Hematopoietic multipotent progenitor cell treated with erythropoietin and hydrocortisone succinate and interleukin-3 and kit ligand, for 15 days (in vitro differentiated cells): ENCODE data around the gene KCNJ14.

Experiments used
- DNase-seq: peaks from one replicate; pipeline ENCODE4 v3.0.0-alpha.2; 2015; ENCODE audit warnings: low spot score

KCNJ14 gene

DNA sequence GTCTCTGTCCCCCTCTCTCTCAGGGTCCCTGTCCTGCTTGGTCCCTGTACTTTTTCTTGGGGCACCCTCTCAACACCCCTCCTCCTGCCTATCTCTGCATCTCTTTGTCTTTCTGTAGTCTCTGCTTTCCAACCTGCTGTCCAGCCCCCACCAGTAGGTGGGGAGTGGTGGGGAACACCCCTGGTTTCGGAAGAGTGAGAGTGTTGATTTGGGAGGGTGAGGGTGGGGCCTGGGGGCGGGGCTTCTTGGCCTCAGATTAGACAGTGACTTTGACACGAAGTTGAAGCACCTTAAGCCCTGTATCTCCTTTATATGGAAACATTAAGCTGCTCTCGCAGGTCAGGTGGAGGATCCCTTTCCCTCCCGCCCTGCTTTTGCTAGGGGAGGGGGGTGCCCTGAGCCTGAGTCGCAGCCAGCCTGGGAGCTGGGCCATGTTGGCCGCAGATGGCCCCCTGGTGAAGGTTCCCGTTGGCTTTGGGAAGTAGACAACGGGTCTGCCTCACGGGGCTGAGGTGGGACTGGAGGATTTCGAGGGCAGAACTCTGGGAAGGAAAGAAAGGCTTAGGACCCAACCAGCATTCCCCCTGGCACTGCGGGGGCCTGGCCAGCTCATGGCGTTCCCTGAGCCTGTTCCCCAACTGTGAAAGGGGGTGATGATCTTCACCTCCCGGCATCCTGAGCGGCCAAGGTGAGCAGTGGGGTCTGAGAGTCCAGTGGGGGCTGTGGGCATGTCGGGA, at the start of gene KCNJ14:
Gene KCNJ14 (plus strand): TSS at position 404 of the 737 bp plus-strand sequence. CDS start 6,151 bp downstream, outside the sequence.
- peak; percentile 42 for DNase-seq

DNA sequence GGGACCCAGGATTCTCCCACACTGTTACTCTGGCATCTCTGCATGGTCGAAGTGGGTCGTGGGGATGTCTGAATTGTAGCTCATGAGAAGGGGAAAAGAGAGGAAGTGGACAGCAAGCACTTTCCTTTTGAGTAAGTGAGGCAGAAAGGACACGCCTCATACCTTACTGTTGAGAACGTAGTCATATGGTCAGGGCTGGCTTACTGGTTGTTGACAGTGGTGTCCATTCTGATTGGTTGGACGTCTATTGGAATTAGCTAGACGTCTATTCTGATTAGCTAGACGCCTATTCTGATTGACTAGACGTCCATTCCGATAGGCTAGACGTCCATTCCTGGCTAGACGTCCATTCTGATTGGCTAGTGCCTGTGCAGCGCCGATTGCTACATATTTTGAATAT, 49.5 kb upstream of the KCNJ14 start:
- no peak for DNase-seq

DNA sequence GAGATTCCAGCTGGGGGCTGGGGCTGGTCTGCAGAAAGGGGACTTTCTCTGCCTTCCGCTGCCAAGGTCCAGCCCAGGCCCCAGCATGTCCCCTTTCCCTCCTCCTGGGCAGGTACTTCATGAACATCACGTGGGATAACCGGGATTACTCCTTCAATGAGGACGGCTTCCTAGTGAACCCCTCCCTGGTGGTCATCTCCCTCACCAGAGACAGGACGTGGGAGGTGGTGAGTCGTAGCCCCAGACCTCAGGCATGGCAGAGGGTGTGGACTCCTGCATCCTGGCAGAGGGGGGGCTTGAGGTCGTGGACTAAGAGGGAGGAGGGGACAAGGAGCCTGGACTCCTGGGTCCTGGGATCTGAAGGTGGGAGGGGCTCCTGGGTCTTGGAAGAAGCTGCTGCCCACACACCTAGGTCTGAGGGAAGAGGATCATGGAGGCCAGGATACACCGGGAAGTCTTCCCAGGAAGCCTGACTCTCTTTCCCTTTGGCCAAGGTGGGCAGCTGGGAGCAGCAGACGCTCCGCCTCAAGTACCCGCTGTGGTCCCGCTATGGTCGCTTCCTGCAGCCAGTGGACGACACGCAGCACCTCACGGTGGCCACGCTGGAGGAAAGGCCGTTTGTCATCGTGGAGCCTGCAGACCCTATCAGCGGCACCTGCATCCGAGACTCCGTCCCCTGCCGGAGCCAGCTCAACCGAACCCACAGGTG, 41.3 kb upstream of the KCNJ14 start:
- DNase-seq, result no peak

DNA sequence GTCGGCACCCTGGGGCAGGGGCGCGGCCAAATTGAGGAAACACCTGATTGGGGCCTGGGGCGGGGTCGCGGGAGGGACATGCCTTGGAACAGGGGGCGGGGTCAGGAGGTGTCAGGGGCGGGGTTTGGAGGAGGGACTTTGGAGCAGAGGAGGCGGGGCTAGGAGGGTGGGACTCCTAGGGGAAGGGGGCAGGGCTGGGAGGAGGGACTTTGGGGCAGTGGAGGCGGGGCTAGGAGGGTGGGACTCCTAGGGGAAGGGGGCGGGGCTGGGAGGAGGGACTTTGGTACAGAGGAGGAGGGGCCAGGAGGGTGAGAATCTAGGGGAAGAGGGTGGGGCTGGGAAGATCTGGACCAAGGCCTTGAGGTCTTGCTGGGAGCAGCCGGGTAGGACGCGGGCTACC, 40.0 kb upstream of the KCNJ14 start:
- peak; percentile 79 for DNase-seq

DNA sequence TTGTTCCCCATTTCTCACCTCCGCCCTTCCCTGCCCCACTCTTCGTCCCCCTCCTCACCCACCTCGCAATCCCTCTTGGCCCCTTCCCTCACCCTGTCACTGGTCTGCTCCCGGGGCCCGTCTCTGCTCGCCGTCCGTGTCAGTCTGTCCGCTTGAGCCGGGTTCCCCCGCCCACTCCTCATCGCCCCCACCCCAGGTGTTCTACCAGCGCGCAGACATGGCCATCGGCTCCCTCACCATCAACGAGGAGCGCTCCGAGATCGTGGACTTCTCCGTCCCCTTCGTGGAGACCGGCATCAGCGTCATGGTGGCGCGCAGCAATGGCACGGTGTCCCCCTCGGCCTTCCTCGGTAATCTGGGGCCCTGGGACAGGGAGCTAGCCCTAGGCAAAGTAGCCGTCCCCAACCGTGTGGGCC, 39.6 kb upstream of the KCNJ14 start:
- no peak for DNase-seq

- DNase-seq, result no peak
Observed at GRCh38 chr19:48417421-48417820, 38.0 kb upstream of the KCNJ14 start.

DNA sequence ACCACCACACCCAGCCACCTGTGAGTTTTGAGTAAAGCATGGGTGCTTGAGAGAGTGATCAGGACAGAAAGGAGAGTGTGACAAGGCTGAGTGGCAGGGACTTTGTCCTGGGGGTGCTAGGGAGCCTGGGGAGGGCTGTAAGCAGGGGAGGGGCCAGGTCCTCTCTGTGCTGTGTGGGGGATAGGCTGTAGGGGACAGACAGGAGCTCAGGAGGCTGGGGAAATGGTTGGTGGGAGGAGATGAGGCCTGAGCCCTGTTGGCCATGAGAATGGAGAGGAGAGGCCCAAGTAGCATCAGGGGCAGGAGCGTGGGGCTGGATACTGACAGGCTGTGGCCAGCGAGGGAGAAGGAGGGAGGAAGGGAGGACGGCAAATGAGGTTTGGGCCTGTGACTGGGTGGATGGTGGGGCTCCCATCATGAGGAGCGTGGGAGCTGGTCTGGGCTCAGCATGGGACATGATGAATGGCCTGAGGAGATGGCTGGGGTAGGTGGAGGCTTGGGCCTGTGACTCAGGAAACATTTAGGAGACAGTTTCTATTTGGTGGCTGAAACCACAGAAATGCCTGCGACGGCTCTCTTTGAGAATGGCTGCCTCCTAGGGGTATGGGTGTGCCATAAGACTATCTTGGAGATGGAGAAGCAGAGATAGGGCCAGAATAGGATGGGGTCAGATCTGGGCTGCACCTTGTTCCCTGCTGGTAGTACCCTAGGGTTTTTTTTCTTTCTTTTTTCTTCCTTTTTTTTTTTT, 36.9 kb upstream of the KCNJ14 start:
- no peak for DNase-seq

DNA sequence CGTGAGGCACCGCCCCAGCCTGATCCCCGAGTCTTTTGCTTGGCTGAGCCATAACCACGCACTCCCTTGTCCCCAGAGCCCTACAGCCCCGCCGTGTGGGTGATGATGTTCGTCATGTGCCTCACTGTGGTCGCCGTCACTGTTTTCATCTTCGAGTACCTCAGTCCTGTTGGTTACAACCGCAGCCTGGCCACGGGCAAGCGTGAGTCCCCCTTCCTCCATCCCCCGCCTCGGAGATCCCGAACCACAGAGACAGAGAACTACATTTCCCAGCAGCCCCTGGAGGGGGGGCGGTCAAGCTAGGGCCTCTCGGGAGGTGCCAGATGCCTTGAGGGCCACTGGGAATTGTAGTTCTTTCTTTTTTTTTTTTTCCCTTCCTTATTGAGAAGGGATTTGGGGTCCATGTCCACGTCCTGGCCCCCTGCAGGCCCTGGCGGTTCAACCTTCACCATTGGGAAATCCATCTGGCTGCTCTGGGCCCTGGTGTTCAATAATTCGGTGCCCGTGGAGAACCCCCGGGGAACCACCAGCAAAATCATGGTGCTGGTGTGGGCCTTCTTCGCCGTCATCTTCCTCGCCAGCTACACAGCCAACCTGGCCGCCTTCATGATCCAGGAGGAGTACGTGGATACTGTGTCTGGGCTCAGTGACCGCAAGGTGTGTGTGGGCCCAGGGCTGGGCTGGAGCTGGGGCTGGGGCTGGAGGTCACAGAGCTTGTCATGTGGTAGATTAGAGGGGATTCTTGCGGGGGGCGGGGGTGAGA, 36.0 kb upstream of the KCNJ14 start:
- DNase-seq, result peak; percentile 39

DNA sequence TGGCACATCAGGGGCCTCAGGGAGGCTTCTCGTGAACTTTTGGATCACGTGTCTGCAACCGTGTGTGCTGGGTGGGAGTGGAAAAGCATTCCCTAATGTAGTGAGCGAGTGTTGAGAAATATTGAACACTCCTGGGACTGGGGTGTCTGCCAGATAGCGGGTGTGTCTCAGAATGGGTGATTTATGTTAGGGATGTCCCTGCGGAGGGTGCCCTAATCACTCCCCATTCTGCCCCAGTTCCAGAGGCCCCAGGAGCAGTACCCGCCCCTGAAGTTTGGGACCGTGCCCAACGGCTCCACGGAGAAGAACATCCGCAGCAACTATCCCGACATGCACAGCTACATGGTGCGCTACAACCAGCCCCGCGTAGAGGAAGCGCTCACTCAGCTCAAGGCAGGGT, 33.8 kb upstream of the KCNJ14 start:
- DNase-seq, result no peak

DNA sequence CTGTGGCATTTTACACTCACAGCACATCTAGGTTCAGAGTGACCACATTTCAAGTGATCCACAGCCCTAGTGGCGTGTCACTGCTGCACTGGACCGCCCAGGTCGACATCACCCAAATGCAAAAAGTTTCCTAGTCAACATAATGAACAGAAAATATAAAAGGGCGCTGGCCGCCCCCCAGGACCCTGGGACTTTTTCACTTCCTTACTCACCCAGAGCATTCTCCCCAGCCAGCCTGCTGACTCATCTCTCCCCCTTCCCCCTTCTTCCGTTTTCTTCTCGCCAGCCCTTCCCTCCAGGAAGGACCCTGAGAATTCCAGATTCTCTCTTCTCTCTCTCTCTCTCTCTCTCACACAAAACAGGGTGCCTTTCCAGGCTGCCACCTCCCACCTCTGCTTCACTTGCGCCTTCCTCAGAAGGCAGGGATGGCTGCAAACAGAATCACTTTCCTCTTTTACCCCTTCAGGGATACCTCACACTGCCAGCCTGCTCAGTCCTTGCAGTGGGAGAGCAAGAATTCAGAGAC, 30.6 kb upstream of the KCNJ14 start:
- no peak for DNase-seq

GRCh38 chr19:48428670-48429069, 26.7 kb upstream of the KCNJ14 start:
- no peak for DNase-seq

GRCh38 chr19:48433337-48433736, 22.0 kb upstream of the KCNJ14 start:
- no peak for DNase-seq

DNA sequence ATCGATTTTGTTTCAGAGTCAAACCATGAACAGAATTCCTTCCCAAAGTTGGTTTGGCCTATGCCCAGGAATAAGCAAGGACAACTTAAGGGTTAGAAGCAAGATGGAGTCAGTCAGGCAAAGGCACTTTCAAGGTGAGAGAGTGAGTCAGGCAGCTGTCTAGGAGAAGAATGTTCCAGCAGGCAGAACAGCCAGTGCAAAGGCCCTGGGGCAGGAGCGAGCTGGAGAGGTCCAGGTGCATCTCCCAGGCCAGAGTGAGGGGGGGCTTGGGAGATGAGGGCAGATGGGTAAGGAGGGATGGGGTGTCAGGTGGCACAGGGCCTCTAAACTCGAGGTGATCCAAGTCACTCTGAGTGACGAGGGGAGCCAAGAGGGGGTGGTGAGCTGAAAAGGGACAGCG, 18.8 kb upstream of the KCNJ14 start:
- no peak for DNase-seq

- DNase-seq, result no peak
Observed at GRCh38 chr19:48441360-48442050, 13.9 kb upstream of the KCNJ14 start.

GRCh38 chr19:48442116-48443035, 13.0 kb upstream of the KCNJ14 start:
- DNase-seq, result no peak

DNA sequence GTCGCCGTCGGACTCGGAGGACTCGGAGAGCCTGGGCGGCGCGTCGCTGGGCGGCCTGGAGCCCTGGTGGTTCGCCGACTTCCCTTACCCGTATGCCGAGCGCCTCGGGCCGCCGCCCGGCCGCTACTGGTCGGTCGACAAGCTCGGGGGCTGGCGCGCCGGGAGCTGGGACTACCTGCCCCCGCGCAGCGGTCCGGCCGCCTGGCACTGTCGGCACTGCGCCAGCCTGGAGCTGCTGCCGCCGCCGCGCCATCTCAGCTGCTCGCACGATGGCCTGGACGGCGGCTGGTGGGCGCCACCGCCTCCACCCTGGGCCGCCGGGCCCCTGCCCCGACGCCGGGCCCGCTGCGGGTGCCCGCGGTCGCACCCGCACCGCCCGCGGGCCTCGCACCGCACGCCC, 12.1 kb upstream of the KCNJ14 start:
- no peak for DNase-seq

DNA sequence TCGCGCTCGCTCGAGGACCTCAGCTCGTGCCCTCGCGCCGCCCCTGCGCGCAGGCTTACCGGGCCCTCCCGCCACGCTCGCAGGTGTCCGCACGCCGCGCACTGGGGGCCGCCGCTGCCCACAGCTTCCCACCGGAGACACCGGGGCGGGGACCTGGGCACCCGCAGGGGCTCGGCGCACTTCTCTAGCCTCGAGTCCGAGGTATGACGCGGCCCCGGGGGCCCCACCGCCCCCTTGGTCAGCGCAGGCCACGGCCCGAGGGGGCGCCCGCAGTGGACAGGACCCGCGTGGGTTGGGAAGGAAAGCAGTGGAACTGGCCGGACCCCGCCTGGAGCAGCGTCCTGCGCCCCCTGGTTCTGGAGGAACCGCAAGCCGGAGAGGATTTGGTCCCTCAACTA, 11.6 kb upstream of the KCNJ14 start:
- DNase-seq, result no peak

GRCh38 chr19:48444129-48444935, 11.0 kb upstream of the KCNJ14 start:
- DNase-seq, result no peak

DNA sequence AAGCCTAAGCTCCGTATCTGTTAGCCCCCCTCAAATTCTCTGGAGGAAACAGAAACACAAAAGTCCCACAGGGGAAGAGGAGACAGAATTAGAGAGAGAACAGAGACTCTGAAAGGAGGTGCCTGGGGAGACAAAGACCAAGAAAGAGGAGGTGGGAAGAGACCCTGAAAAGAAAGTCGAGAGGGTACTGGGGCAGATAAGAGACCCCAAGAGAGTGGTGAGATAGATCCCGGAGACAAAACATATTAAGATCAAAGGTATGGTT, 10.5 kb upstream of the KCNJ14 start:
- DNase-seq, result no peak

DNA sequence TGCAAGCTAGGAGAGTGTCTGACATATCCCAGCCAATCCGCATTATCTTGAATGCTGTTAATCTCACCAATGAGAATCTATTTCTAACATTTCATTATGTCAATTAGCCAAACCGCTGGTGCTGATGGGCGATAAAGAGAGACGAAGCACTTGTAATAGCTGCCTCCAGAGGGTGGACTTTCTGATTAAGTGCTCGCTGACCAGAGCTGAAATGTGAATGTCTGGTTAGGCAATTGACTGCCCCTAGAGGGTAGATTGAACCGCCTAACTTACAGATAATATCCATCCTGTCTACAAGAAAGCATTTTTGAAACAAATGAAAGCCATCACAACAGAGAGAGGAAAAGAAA, 10.1 kb upstream of the KCNJ14 start:
- peak; percentile 65 for DNase-seq
